H7 (cell line): ENCODE data around the gene WDR20. TPM values are rescaled to one million over a fixed set of nuclear protein-coding genes. Genes with fewer than 3 reads are reported as not detected.

Experiments
- DNase-seq: peaks from one replicate; pipeline ENCODE4 v3.0.0; 2012
- H3K27me3 ChIP-seq: 2 replicates; pipeline ENCODE4 v1.6.0; 2011; ENCODE audit warnings: mild to moderate bottlenecking, low read length; ENCODE audit not compliant: control insufficient read depth, insufficient read depth
- H3K36me3 ChIP-seq: replicated peaks from 2 replicates; pipeline ENCODE4 v1.5.1; 2011; ENCODE audit warnings: low read length; ENCODE audit not compliant: control insufficient read depth, insufficient read depth
- H3K4me3 ChIP-seq: 2 replicates; pipeline ENCODE4 v1.5.1; 2011; ENCODE audit warnings: low read depth, mild to moderate bottlenecking, control low read depth, low read length, moderate library complexity; ENCODE audit not compliant: insufficient read depth
- total RNA-seq: library from RNA; depleted of rRNA; stranded (reverse); fragments of >200 nt; shearing (Covaris generic); gene quantifications from 2 replicates; pipeline ENCODE4 v1.2.3, GENCODE V29; 2014; rRNA removed

Gene WDR20
- total RNA-seq, 1 experiment from 2014 or later = 14.7 TPM

DNA sequence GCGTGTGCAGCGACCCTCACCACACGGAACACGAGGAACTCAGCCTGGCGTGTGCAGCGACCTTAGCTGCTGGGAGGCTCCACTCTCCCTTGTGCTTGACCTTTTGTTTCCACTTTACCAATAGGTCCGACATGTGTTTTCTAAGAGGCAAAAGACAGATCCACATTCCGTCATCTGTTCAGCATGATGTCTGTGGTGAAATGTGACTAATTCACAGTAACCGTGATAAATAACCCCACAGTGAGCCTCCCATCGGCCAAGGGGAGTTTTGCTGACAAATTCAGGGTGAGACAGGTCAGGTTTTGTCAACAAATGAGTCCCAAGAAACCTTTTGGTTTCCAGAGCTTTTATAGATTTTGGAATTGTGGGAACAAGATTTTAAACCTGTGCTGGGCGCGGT lies 109.3 kb downstream of the WDR20 start:
- no peak for DNase-seq
- H3K36me3 ChIP-seq = no peaks in the 10 kb centered on the region
- peaks cover 3% of the 10 kb centered on the region; the same call in 1 of the 2 replicates for H3K27me3 ChIP-seq
- H3K4me3 ChIP-seq = no peak overlapping the region

DNA sequence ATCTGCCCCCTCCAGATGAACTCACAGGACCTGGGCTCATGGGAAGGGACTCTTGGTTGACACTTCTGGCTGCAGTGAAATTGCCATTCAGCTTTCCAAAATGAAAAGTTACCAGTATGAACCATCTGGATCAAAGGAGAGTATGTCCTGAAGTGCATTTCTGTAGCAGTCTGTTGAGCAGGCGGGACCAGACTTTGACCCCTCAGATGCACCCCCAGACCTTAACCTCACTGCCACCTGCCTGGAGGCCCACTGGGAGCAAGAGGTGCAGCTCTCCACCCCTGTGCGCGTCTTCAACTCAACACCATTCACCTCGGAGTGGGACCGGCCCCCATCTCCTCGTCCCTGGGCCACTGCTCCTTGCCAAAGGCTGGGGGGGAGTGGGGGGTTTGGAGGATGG lies 110.3 kb downstream of the WDR20 start:
- Histone ChIP-seq H3K36me3 (no peaks in the 10 kb centered on the region), H3K4me3 (no peak overlapping the region), H3K27me3 (peaks cover 3% of the 10 kb centered on the region; the same call in 1 of the 2 replicates)
- no peak for DNase-seq

DNA sequence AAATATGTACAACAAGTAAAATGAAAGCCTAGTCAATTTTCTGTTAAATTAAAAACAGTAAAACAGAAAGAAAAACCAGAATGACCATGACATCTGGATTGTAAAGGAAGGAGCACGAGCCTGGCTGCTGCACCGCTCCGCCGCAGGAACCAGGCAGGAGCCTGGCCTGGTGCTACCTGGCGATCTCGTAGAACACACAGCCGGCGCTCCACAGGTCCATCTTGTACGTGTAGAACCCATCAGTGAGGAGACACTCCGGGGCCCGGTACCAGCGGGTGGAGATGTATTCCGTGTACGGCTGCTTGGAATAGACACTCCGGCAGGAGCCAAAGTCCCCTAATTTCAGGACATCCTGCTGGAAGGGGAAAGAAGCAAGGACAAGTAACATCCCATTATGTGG lies 110.9 kb downstream of the WDR20 start:
- DNase-seq = peak; percentile 10
- Histone ChIP-seq H3K27me3 (peaks cover 3% of the 10 kb centered on the region; the same call in 1 of the 2 replicates), H3K4me3 (no peak overlapping the region), H3K36me3 (no peaks in the 10 kb centered on the region)

DNA sequence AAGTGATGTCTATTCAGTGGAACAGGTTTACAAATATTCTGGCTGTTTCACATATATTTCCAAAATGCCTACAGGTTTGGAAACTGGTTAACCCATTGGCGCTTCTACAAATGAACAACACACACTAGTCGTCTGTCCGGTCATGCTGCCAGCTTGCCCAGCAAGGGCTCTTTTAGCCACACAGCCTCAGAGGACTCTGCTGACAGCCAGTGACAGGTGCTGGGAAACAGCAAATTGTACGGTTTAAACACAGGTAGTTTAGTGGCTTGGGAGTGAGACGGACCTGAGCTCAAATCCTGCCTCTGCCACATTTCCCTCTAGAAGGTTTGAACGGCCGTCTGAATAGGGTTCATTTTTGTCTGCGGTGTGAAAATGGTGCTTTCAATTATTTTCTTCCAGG lies 111.5 kb downstream of the WDR20 start:
- no peak overlapping the region for H3K4me3 ChIP-seq
- DNase-seq = peak; percentile 6
- H3K27me3 ChIP-seq = peaks cover 3% of the 10 kb centered on the region; the same call in 1 of the 2 replicates
- no peaks in the 10 kb centered on the region for H3K36me3 ChIP-seq

DNA sequence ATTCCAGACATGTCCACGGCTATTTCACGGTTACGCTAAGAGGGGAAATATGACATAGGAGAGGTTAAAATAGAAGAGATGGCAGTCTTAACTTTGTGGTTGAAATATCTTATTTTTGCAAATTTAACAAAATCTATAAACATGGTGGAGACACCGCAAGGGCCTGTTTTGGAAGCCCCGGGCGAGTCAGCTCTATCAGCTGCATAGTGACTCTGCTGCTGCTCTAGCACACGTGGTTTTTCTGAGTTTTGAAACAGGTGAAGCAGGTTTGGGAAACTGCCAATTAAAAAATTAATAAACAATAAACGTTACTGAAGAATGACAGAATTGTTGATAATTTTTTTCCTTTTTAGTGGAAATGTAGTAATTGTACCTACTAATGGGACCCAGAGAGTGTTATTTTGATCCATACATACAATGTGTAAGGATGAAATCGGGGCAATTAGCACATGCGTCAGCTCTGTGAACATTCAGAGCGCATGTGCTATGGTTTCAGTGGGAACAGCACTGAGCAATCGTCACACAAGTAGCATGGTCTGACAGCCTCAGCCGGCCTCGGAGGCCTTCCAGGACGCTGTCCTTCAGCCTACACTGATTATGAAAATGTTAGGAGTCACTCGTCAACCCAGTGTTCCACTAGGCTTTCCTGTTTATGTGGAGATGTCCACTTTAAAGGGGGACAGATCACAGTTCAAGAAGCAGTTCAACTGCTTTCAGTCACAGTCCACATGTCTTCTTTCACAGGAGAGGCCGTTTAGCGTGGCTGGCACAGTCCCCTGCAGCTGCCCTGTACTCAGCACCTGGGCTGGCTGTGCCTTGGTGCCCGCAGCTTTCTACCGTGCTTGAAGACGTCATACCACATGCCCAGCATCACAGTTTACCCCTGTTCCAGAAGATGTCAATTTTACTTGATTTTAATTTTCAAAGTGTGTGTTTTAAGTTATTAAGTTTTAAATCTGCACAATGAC lies 113.4 kb downstream of the WDR20 start:
- no peak for DNase-seq
- H3K27me3 ChIP-seq = peaks cover 1% of the 10 kb centered on the region; the same call in 1 of the 2 replicates
- H3K36me3 ChIP-seq = no peaks in the 10 kb centered on the region
- no peak overlapping the region for H3K4me3 ChIP-seq

DNA sequence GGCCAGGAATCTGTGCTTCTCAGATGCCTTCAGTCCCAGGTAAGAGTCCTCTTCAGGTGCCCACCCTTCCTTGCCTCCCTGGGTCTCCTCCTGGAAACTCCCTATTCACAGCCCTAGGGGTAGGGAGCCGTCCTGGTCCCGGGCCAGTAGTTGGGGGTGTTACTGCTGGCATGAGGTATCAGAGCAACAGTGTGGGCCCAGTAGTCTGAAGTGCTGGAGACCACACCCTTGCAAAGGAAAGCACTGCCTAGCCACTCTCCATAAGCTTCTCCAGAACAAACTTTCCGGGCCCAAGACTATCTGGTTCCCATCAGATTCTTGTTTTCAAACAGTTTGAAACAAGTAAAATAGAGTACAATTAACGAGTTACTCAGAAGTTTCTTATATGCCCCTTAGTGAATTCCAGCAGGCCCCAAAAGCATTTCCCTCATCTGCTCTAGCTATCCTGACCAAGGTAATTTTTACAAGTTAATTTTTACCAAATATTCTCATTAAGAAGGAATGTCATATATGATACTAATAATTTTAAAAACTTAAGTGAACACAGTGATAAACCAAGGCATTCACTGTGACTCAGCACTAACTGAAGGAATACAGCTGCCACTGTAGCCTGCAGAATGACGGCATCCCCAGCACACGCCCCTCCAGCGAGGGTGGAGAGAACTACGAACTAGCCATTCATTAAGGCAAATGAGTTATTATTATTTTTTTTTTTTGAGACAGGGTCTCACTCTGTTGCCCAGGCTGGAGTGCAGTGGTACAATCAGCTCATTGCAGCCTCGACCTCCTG lies 115.9 kb downstream of the WDR20 start:
- Histone ChIP-seq H3K4me3 (no peak overlapping the region), H3K27me3 (no peaks in the 10 kb centered on the region), H3K36me3 (no peaks in the 10 kb centered on the region)
- DNase-seq = no peak

DNA sequence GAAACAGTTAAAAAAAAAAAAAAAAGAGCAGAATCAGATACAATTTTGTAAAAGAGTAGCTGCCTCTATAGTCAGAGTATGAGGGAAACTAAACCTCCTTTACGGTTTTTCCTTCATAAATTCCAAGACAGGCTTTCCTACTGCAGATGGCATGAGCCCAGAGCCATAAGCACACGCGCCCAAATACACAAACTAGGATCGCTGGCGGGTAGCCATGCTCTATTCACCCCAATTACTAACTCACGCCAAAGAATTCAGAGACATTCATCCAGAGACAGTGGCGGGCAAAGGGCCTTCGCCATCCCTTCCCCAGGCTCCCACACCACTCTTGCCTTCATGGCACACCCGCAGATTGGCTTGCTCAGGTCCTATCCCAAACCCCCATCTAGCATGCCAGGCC lies 117.0 kb downstream of the WDR20 start:
- Histone ChIP-seq H3K27me3 (no peaks in the 10 kb centered on the region), H3K36me3 (no peaks in the 10 kb centered on the region), H3K4me3 (no peak overlapping the region)
- DNase-seq = no peak

DNA sequence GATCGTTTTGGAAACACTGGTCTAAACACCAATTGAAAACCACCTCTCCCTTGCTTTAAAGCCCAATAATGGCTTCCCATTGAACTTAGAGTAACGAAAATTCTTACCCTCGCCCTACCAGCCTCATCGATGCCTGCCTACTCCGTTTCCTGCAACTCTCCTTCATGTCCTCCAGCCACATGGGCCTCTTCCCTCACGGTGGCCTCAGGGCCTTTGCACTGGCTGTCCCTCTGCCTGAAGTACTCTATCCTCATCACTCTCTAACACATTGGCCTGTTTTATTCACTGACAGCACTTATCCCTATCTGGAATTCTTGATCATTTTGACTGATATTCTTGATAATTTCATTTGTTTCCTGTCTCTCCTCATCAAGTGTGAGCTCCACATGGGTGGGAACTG lies 118.4 kb downstream of the WDR20 start:
- no peaks in the 10 kb centered on the region for H3K27me3 ChIP-seq
- no peaks in the 10 kb centered on the region for H3K36me3 ChIP-seq
- no peak overlapping the region for H3K4me3 ChIP-seq
- no peak for DNase-seq

Other genes with a start within 250 kb of the WDR20 start
- gene DYNC1H1, start 175.3 kb upstream of the WDR20 start, total RNA-seq = 210 and 226 TPM in 2 replicates
- gene HSP90AA1, start 52.9 kb upstream of the WDR20 start, total RNA-seq = 183 and 254 TPM in 2 replicates
- gene MOK, start 165.3 kb downstream of the WDR20 start, total RNA-seq = 2.1 and 2.2 TPM in 2 replicates
- gene ZNF839, start 179.8 kb downstream of the WDR20 start, total RNA-seq = 14.9 and 18.9 TPM in 2 replicates
- gene CINP, start 223.0 kb downstream of the WDR20 start, total RNA-seq = 42.3 and 52.9 TPM in 2 replicates
- 11.2 and 13.4 TPM in 2 replicates for gene TECPR2, start 223.0 kb downstream of the WDR20 start, total RNA-seq